IPS-15b (cell line): ENCODE measurements around the gene SLC6A13.

ENCODE experiments used
- H3K27me3 ChIP-seq: one replicate; pipeline ENCODE4 v1.6.1; 2013; ENCODE audit warnings: low read length; ENCODE audit not compliant: control insufficient read depth, insufficient read depth
- H3K36me3 ChIP-seq: one replicate; pipeline ENCODE4 v1.6.1; 2013; ENCODE audit warnings: low read length; ENCODE audit not compliant: control insufficient read depth, insufficient read depth
- H3K4me1 ChIP-seq: one replicate; pipeline ENCODE4 v1.6.1; 2013; ENCODE audit warnings: mild to moderate bottlenecking, low read length; ENCODE audit not compliant: control insufficient read depth, insufficient read depth
- H3K4me3 ChIP-seq: one replicate; pipeline ENCODE4 v1.5.1; 2013; ENCODE audit warnings: low read depth, low read length
- H3K9ac ChIP-seq: one replicate; pipeline ENCODE4 v1.6.1; 2013; ENCODE audit warnings: low read depth, mild to moderate bottlenecking, low read length
- H3K9me3 ChIP-seq: one replicate; pipeline ENCODE4 v1.6.1; 2013; ENCODE audit warnings: mild to moderate bottlenecking, low read length; ENCODE audit not compliant: control insufficient read depth, insufficient read depth

The SLC6A13 gene

DNA sequence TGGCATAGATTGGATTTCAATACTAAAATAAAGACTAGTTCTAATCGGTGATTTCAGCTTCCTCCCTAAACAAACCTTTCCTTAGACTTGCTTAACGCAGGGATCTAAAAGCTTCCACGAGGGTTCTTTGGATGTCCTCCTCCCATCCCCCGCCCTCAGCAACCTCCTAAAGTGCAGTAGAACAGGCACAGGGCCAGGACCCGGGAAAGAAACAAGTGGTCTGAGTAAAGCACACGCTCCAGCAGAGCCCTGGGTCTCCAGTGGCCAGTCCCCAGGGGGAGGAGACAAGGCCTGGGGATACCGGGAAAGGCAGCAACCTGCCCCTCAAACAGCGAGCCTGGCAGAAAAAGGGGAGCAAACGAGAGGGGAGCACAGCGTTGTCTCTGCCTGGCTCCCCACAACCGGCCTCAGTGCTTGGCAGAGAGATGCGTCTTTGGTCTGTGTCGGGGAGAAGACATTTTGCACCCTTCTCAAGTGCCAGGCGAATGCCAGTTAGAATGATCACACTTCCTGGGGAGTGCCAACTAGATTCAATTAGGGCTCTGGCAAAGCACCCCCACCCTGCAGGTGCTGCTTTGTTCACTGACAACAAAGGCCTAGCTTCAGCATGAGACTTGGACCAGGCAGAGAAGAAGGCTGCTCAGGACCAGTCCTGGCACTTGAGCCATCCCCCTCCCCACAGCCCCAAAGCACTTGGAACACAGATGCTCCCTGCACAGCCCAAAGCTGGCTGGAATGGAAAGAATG, 31.5 kb downstream of the SLC6A13 start:
- no peak overlapping the region for H3K4me3 ChIP-seq
- no peaks in the 10 kb centered on the region for H3K27me3 ChIP-seq
- H3K4me1 ChIP-seq, result no peaks in the 10 kb centered on the region
- H3K9ac ChIP-seq, result no peak overlapping the region
- no peaks in the 10 kb centered on the region for H3K9me3 ChIP-seq
- H3K36me3 ChIP-seq, result no peaks in the 10 kb centered on the region

DNA sequence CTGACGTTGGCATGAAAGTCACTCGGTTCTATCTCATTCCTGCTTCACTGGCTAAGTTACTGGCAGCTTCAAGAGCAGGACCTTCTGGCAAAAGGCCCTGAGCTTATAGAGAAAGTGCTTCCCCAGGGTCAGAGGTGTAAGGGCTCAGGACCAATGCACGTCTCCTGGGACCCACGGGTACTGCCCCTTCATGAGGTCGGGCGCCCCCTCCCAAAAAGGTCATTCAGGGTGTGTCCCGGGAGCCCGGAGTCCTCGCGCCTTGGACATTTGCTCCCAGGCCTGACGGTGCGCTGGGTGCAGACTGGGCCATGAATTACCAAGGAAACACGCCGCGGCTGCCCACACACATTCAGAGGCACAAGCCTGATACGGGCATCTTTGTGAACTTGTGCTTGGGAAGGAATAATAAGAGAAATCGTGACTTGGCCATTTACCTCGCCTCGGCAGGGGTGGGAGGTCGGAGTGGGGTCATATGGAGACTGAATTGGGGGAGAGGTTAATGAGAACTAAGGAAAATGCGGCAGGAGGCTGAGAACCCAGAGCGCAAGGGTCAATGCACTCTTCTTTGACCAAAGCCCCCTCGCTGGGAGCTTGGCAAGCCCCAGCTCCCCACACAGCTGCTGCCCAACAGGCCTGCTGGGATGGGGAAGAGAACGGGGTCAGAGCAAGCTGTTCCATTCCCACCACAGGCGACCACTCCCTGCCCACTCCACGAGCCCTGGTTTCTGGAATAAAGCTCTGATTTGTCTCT, 33.0 kb downstream of the SLC6A13 start:
- Histone ChIP-seq H3K4me3 (no peak overlapping the region), H3K36me3 (no peaks in the 10 kb centered on the region), H3K9me3 (no peaks in the 10 kb centered on the region), H3K27me3 (no peaks in the 10 kb centered on the region), H3K4me1 (no peaks in the 10 kb centered on the region), H3K9ac (no peak overlapping the region)

DNA sequence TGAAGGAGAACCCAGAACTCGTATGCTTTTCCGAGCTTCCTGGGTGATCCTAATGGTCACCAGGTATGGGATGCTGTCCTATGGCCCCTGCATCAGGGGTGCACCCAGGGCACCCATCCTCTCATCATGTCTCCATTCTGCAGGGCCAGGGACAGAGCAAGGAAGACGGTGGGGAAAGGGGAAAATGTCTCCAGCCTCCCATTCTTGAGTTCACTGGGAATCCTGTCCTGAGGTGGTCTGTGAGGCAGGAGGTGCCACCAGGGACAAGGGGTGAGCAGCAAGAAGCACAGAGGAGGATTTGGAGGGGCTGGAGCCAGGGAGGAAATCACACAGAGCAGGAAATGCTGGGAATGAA, 33.8 kb downstream of the SLC6A13 start:
- Histone ChIP-seq H3K4me1 (no peaks in the 10 kb centered on the region), H3K27me3 (no peaks in the 10 kb centered on the region), H3K36me3 (no peaks in the 10 kb centered on the region), H3K9me3 (no peaks in the 10 kb centered on the region), H3K4me3 (no peak overlapping the region), H3K9ac (no peak overlapping the region)

DNA sequence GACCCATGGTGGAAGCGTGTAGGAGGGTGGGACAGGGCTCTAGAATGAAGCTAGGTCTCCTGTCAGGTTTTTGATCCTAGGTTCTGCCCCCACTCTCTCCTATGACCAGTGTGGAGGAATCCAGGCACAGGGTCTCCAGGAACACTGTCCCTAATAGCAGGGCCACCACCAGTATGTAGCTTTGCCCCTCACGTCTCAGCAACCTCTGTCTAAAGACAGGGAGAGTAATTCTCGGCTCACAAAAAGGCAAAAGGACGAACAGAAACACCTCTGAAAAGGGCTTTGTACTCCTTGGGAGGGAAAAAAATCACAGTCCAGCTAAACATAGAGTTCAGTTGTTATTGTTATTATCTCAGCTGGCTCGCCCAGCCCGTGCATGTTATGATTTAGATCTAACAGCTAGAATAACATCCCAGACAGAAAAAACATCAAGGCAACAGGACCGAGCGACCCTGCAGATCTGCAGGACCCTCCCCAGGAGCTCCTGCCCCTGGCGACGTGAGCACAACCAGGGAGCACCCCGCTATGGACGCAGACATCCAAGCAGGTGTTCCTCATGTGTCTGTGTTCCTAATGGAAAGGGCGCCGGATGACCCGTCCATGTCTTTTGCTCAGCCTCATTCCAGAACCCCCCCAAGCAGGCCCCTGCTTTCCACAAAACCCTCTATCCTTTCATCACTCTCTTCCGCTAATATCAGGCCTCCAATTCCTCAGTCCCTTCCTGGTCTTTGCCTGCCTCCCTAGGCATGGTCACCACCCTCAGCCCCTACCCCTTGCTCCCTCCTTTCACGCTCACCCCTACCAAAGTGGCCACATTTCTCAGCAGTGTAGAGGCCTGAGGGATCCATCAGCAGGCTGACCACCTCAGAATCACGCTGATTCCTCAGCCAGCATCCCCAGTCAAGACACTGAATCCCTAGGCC, 34.5 kb downstream of the SLC6A13 start:
- Histone ChIP-seq H3K9ac (no peak overlapping the region), H3K36me3 (no peaks in the 10 kb centered on the region), H3K27me3 (no peaks in the 10 kb centered on the region), H3K9me3 (no peaks in the 10 kb centered on the region), H3K4me3 (no peak overlapping the region), H3K4me1 (no peaks in the 10 kb centered on the region)

DNA sequence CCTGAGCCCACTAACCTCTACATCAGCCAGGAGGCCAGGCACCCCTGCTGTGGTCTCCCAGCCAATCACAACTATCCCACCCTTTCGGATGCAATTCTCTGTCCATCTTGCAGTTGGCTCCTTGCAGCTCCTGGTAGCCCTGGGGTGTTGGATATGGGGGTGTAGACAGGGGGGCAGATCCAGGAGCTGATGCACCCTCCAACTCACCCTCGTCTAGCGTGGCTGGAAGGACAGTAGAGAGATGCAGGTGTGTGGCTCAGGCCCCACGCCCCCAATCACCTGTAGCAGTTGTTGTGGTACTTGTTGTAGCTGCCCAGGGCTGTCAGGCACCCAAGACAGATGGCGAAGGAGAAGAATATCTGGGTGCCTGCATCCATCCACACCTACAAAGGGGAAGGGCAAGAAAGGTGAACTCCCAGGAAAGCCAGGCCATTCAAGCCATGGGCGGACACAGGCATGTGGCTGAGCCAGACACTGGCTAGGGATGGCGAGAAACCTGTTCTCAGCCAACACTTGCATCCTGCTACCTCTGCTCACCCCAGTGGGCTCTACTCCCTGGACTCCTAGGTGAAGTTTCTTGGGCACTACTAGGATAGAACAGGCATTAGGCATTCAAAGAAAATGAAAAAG, 35.2 kb downstream of the SLC6A13 start:
- no peaks in the 10 kb centered on the region for H3K4me1 ChIP-seq
- no peaks in the 10 kb centered on the region for H3K36me3 ChIP-seq
- no peaks in the 10 kb centered on the region for H3K27me3 ChIP-seq
- H3K9ac ChIP-seq, result no peak overlapping the region
- no peak overlapping the region for H3K4me3 ChIP-seq
- H3K9me3 ChIP-seq, result no peaks in the 10 kb centered on the region

DNA sequence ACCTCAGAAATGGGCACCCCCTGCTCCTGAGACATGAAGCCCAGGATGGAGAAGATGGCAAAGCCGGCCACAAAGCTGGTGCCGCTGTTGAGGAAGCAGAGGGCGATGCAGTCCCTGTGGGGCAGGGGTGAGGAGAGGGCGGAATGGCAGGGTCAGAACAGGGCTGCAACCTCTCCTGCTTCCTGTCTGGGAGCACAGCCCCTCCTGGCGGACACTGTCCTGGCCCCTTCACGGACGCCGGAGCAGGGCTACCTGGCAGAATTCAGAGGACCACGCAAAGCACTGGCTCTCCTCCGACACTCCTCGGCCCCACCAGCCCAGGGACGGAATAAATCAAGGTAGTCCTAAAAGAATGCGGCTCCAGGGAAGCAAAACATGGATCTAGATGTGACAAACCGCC, 36.2 kb downstream of the SLC6A13 start:
- no peaks in the 10 kb centered on the region for H3K4me1 ChIP-seq
- no peaks in the 10 kb centered on the region for H3K9me3 ChIP-seq
- H3K36me3 ChIP-seq, result no peaks in the 10 kb centered on the region
- no peak overlapping the region for H3K9ac ChIP-seq
- no peak overlapping the region for H3K4me3 ChIP-seq
- H3K27me3 ChIP-seq, result no peaks in the 10 kb centered on the region

DNA sequence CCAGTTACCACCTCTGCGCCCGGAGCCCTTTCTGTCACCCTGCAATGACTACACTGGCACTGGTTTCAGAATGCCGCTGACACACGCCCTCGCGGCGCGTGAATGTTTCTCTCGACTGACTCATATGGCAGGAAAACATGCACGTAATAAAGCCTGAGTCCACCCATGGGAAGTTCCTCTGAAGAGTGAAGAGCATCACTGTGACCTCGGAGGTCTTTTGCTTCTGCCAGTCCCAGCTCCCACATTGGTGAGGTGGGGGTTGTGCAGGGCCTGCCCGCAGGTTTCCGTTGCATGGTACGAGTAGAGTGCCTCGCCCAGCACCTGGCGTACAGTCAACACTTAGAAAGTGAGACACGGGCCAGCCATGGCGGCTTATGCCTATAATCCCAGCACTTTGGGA, 37.6 kb downstream of the SLC6A13 start:
- no peaks in the 10 kb centered on the region for H3K36me3 ChIP-seq
- no peaks in the 10 kb centered on the region for H3K27me3 ChIP-seq
- no peak overlapping the region for H3K9ac ChIP-seq
- no peaks in the 10 kb centered on the region for H3K4me1 ChIP-seq
- H3K9me3 ChIP-seq, result no peaks in the 10 kb centered on the region
- H3K4me3 ChIP-seq, result no peak overlapping the region

DNA sequence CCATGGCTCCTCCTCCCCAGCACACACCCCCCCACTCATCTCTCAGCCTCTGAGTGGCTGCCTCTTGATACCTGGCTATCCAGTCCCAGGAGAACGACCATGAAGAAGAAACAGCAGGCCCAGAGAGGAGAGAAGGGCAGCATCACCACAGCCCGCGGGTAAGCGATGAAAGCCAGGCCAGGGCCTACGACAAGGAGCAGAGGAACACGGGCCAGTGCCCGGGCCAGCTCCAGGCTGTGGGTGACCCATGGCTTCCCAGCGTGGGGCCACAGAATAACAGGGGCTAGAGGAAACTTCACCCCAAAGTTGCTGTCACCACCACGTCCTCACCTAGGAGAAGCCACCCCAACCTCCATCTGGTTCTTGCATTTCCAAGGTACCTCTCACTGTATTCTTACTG, 38.3 kb downstream of the SLC6A13 start:
- no peaks in the 10 kb centered on the region for H3K4me1 ChIP-seq
- H3K9me3 ChIP-seq, result no peaks in the 10 kb centered on the region
- H3K4me3 ChIP-seq, result no peak overlapping the region
- no peaks in the 10 kb centered on the region for H3K36me3 ChIP-seq
- no peak overlapping the region for H3K9ac ChIP-seq
- H3K27me3 ChIP-seq, result no peaks in the 10 kb centered on the region

DNA sequence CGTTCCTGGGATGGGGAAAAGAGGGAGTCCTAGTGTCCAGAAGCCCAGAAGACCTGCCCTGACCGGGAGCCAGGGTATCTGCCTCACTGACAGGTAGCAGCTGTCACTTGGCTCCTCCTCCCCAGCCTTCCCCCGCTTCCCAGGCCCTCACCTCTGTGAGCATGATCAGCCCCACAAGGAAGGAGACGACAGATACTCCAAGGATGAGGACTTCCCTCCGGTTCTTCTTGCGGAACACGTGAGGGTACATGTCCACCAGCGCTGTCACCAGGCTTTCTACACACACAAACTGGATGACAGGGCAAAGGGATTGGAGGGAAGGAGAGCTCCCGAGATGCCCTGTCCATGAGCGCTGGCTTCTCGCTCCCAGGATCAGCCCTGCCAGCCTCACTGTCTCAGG, 38.8 kb downstream of the SLC6A13 start:
- H3K27me3 ChIP-seq, result no peaks in the 10 kb centered on the region

DNA sequence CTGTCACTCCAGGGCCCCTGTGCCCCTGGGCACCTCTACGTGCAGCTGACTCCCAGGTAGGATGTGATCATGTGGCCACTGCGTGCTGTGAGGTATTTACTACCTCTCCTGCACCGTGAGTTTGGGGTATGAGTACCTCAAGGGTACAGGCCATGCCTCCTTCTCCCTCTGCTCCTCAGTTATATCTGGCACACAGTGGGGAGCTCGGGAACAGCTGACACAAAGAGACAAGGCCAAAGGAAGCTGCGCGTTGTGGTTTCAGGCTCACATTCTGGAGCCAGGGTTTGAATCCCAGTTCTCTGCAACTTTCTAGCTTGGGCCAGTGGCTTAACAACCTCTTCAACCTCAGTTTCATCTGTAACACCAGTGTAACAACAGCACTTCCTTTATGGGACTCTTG, 40.9 kb downstream of the SLC6A13 start:
- no peaks in the 10 kb centered on the region for H3K27me3 ChIP-seq
- H3K4me3 ChIP-seq, result no peak overlapping the region
- H3K36me3 ChIP-seq, result no peaks in the 10 kb centered on the region
- H3K9me3 ChIP-seq, result no peaks in the 10 kb centered on the region
- no peak overlapping the region for H3K9ac ChIP-seq
- no peaks in the 10 kb centered on the region for H3K4me1 ChIP-seq

More for the DNA sequence above, 38.8 kb downstream of the SLC6A13 start:
- Histone ChIP-seq H3K9ac (no peak overlapping the region), H3K9me3 (no peaks in the 10 kb centered on the region), H3K36me3 (no peaks in the 10 kb centered on the region), H3K4me1 (no peaks in the 10 kb centered on the region), H3K4me3 (no peak overlapping the region)

DNA sequence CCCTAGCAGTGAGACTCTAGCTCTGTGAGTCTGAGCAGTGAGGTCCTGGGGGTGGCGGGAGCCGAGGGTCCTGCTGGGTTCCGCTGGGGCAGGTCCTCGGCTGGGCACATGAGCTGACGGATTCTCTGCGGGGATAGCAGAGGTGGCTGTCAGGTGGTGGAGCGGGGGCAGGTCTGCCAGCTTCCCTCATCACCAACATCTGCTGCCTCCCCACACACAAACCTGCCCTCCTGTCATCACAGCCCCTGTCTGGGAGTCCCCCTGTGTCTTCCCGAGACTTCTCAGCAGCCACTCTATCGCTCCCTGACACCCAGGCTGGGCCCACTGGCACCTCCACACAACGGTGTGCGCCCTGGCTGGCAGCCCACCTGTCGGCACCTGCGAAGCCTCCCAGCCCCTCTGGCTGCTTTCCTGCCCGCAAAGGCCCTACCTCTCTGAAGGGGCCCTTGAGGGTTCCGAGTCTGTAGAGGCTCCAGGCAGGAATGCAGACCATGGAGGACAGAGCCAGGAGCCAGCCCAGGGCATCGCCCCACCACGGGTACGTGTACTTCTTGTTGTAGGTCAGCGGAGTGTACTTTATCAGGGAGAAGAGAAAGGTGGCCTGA, 41.6 kb downstream of the SLC6A13 start:
- no peak overlapping the region for H3K9ac ChIP-seq
- no peaks in the 10 kb centered on the region for H3K9me3 ChIP-seq
- no peaks in the 10 kb centered on the region for H3K4me1 ChIP-seq
- no peak overlapping the region for H3K4me3 ChIP-seq
- H3K36me3 ChIP-seq, result no peaks in the 10 kb centered on the region
- H3K27me3 ChIP-seq, result peaks cover 3% of the 10 kb centered on the region
